K562 (cell line): Measurements from ENCODE around the gene ETS2. TPM values are rescaled to one million over a fixed set of nuclear protein-coding genes. Genes with fewer than 3 reads are reported as not detected.

Experiments
- CBX5 ChIP-seq: IDR thresholded peaks from 2 replicates; pipeline ENCODE4 v1.6.1; 2014; ENCODE audit warnings: low read depth, borderline replicate concordance
- CSDE1 ChIP-seq, 2 experiments: fragments of 450-650 bp; IDR thresholded peaks; 2 replicates each; pipeline ENCODE4 v1.6.1; 2016; ENCODE audit warnings: mild to moderate bottlenecking in 1 of 2
- CXXC5 ChIP-seq: fragments of 250-450 bp; sonication (Bioruptor Pico); IDR thresholded peaks from 2 replicates; pipeline ENCODE4 v1.8.0; 2022; ENCODE audit warnings: inconsistent platforms, mild to moderate bottlenecking, moderate library complexity
- E4F1 ChIP-seq: fragments of 250-450 bp; sonication (Bioruptor Pico); IDR thresholded peaks from 2 replicates; pipeline ENCODE4 v1.5.0; 2021; ENCODE audit warnings: mild to moderate bottlenecking, borderline replicate concordance
- ERF ChIP-seq: fragments of 450-650 bp; formaldehyde crosslinking; IDR thresholded peaks from 2 replicates; pipeline ENCODE4 v1.4.0; 2020; ENCODE audit warnings: mild to moderate bottlenecking, mixed read lengths
- FOSL1 ChIP-seq: fragments of 200-800 bp; sonication (Bioruptor generic); conservative IDR thresholded peaks from 2 replicates; pipeline ENCODE4 v1.6.1; 2016; ENCODE audit warnings: missing genetic modification characterization, missing compliant biosample characterization
- FOXJ2 ChIP-seq: fragments of 200-800 bp; sonication (Bioruptor generic); IDR thresholded peaks from 2 replicates; pipeline ENCODE4 v1.6.1; 2016; ENCODE audit warnings: missing genetic modification characterization, missing compliant biosample characterization
- GATA2 ChIP-seq: sonication (generic); formaldehyde crosslinking; IDR thresholded peaks from 2 replicates; pipeline ENCODE4 v1.4.0; 2020; ENCODE audit warnings: mild to moderate bottlenecking, missing genetic modification reagents
- HES1 ChIP-seq: fragments of 450-650 bp; IDR thresholded peaks from 2 replicates; pipeline ENCODE4 v1.6.1; 2016; ENCODE audit warnings: low read depth, mild to moderate bottlenecking, moderate library complexity
- KAT2B ChIP-seq: IDR thresholded peaks from one replicate; pipeline ENCODE4 v1.6.1; 2012; ENCODE audit warnings: low read depth, mild to moderate bottlenecking, control low read depth, inconsistent platforms, low read length, moderate library complexity
- LCOR ChIP-seq: sonication (generic); formaldehyde crosslinking; IDR thresholded peaks from 2 replicates; pipeline ENCODE4 v1.8.0; 2022; ENCODE audit warnings: mild to moderate bottlenecking, missing genetic modification reagents
- MYBL2 ChIP-seq, 2 experiments: fragments of 450-650 bp in 1 of 2; sonication (generic) in 1 of 2; formaldehyde crosslinking in 1 of 2; IDR thresholded peaks; 2 replicates each; pipeline versions ENCODE4 v1.6.1 to v1.8.1; 2017 to 2022; ENCODE audit warnings: borderline replicate concordance in 1 of 2, inconsistent platforms in 1 of 2, low read depth in 1 of 2, mild to moderate bottlenecking in 1 of 2, missing genetic modification reagents in 1 of 2, moderate library complexity in 1 of 2
- NR2C1 ChIP-seq, 2 experiments: fragments of 450-650 bp; IDR thresholded peaks; 2 replicates each; pipeline ENCODE4 v1.6.1; 2017; ENCODE audit warnings: mild to moderate bottlenecking in 2 of 2, antibody characterized with exemption in 1 of 2, inconsistent platforms in 1 of 2, missing compliant biosample characterization in 1 of 2, missing genetic modification characterization in 1 of 2
- RBM39 ChIP-seq: fragments of 200-400 bp; formaldehyde crosslinking; optimal IDR thresholded peaks from 2 replicates; pipeline ENCODE3; 2018; ENCODE audit warnings: low read depth, low read length
- SMAD4 ChIP-seq: fragments of 250-450 bp; sonication (Bioruptor Pico); conservative IDR thresholded peaks from 2 replicates; pipeline ENCODE4 v1.8.0; 2021; ENCODE audit warnings: inconsistent platforms, mild to moderate bottlenecking, moderate library complexity
- SOX6 ChIP-seq: fragments of 450-650 bp; IDR thresholded peaks from 2 replicates; pipeline ENCODE4 v1.6.1; 2014; ENCODE audit warnings: mild to moderate bottlenecking
- SPI1 ChIP-seq: IDR thresholded peaks from 2 replicates; pipeline ENCODE4 v1.6.1; 2011; ENCODE audit warnings: low read depth, low read length, control low read depth, borderline replicate concordance
- SRSF1 ChIP-seq: fragments of 200-400 bp; formaldehyde crosslinking; IDR thresholded peaks from 2 replicates; pipeline ENCODE4 v1.6.1; 2017; ENCODE audit warnings: mild to moderate bottlenecking, low read depth, low read length, moderate library complexity
- TFAM ChIP-seq: fragments of 250-450 bp; sonication (Bioruptor Pico); conservative IDR thresholded peaks from 2 replicates; pipeline ENCODE4 v1.5.0; 2021; ENCODE audit warnings: mild to moderate bottlenecking, moderate library complexity
- ZKSCAN8 ChIP-seq: fragments of 200-800 bp; sonication (Bioruptor generic); IDR thresholded peaks from 2 replicates; pipeline ENCODE4 v1.6.1; 2016; ENCODE audit warnings: missing genetic modification characterization, missing compliant biosample characterization
- ZNF124 ChIP-seq: sonication (generic); formaldehyde crosslinking; IDR thresholded peaks from 2 replicates; pipeline ENCODE4 v1.8.1; 2022; ENCODE audit warnings: missing genetic modification reagents
- ZNF140 ChIP-seq: fragments of 250-450 bp; sonication (Bioruptor Pico); IDR thresholded peaks from 2 replicates; pipeline ENCODE4 v1.8.0; 2021; ENCODE audit warnings: moderate library complexity, mild to moderate bottlenecking, inconsistent platforms
- ZNF174 ChIP-seq: fragments of 250-450 bp; sonication (Bioruptor Pico); IDR thresholded peaks from 2 replicates; pipeline ENCODE4 v1.4.0; 2020; ENCODE audit warnings: mild to moderate bottlenecking
- ZNF347 ChIP-seq: fragments of 450-650 bp; formaldehyde crosslinking; IDR thresholded peaks from 2 replicates; pipeline ENCODE4 v1.4.0; 2020; ENCODE audit warnings: low read depth, mild to moderate bottlenecking, moderate library complexity
- ZNF354B ChIP-seq: fragments of 250-450 bp; sonication (Bioruptor Pico); IDR thresholded peaks from 2 replicates; pipeline ENCODE4 v1.4.0; 2020
- ZNF436 ChIP-seq: fragments of 250-450, 450-650 bp; sonication (Bioruptor Pico); formaldehyde crosslinking; IDR thresholded peaks from 2 replicates; pipeline ENCODE4 v1.7.0; 2020; ENCODE audit warnings: mild to moderate bottlenecking
- polyA plus RNA-seq, 8 experiments: library from polyadenylated mRNA; depleted of rRNA in 4 of 8; stranded (reverse) in 5 of 8; unstranded in 3 of 8; fragments of >200 nt; fragmentation: Nextera tagmentation in 2 of 8; fragmentation: Illumina TruSeq in 1 of 8; extraction: Ambion mirVana in 2 of 8; extraction: Trizol in 1 of 8; gene quantifications; 2 replicates each; pipeline versions ENCODE4 v1.2.1 to v1.2.3, GENCODE V29; 2011 to 2014; ENCODE audit warnings: inconsistent platforms in 1 of 8, missing spikeins in 1 of 8
- total RNA-seq, 7 experiments: library from RNA; depleted of rRNA in 6 of 7; stranded (reverse); fragments of >200 nt in 6 of 7; fragmentation: Illumina TruSeq in 2 of 7; extraction: Trizol in 2 of 7; gene quantifications; 2 replicates each; pipeline versions ENCODE4 v1.2.1 to v1.2.3, GENCODE V29; 2011 to 2021; ENCODE audit warnings: low replicate concordance in 1 of 7
- TF ChIP-seq, protein P1 (sequence below), 3 experiments: fragments of 200-800 bp in 1 of 3; sonication (Bioruptor generic) in 1 of 3; sonication (generic) in 1 of 3; formaldehyde crosslinking in 1 of 3; IDR thresholded peaks; 2 replicates each; pipeline versions ENCODE4 v1.6.1 to v1.8.0; 2016 to 2022; ENCODE audit warnings: mild to moderate bottlenecking in 2 of 3, missing compliant biosample characterization in 2 of 3, missing genetic modification characterization in 2 of 3, missing genetic modification reagents in 1 of 3

ETS2 gene
- total and polyA plus RNA-seq, 9 of the 15 experiments (the other 6 are each of a cell fraction or from before 2014, with no cell fraction given) = 1.7 to 24.4 (median 12.2) TPM

DNA sequence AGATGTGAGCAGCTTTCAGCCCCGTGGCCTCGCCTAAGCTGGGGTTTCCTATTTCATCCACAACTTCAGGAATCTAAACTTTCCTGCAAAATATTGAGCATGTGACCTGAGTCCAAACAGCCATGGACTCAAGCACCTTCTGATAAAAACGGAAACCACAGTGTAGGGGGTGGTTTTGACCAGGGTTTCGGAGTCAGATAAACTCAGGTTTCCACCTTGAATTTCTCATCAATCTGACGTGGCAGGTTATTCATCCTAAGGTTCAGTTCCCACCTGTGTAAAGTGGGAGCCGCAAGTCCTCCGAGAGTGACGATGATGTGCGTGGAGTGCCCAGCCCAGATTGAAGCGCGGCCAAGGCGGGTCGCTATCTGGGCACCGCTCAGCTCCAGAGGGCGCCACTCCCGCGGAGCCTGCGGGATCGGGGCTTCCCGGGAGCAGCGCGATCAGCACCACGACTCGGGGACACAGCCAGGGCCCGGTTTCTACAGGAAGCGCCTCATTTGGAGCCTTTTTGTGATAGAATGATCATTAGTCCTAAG lies 871 bp upstream of the ETS2 start (continued):
- TF ChIP-seq CSDE1 (IDR thresholded peaks at IDR 0.05) (no peak), ZNF436 (CRISPR knock-in tag) (no peak), SMAD4 (no peak), ZNF140 (CRISPR knock-in tag) (no peak), FOXJ2 (tag) (no peak), TFAM (CRISPR knock-in tag) (no peak), CXXC5 (CRISPR knock-in tag) (peak; percentile 67), ZNF174 (no peak), LCOR (no peak), FOSL1 (tag) (peak; percentile 56; the same call in 1 of the 2 replicates), NR2C1 (IDR thresholded peaks at IDR 0.05) (no peak), NR2C1 (tag; IDR thresholded peaks at IDR 0.05) (no peak), KAT2B (no peak), ERF (CRISPR knock-in tag) (no peak), ZNF354B (no peak), HES1 (no peak), RBM39 (no peak), ZNF347 (CRISPR knock-in tag) (no peak), SPI1 (no peak), SOX6 (no peak), CBX5 (no peak), E4F1 (CRISPR knock-in tag) (no peak), GATA2 (CRISPR knock-in tag) (no peak), MYBL2 (IDR thresholded peaks at IDR 0.05; ENCODE audit: low read depth) (no peak), MYBL2 (CRISPR knock-in tag; IDR thresholded peaks at IDR 0.05; ENCODE audit: borderline replicate concordance) (no peak), SRSF1 (no peak), ZKSCAN8 (CRISPR knock-in tag) (no peak), ZNF124 (CRISPR knock-in tag) (no peak)
- TF ChIP-seq, protein P1, sequence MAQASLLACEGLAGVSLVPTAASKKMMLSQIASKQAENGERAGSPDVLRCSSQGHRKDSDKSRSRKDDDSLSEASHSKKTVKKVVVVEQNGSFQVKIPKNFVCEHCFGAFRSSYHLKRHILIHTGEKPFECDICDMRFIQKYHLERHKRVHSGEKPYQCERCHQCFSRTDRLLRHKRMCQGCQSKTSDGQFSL (CRISPR knock-in tag; IDR thresholded peaks at IDR 0.05) = no peak
- TF ChIP-seq, protein P1 (tag; IDR thresholded peaks at IDR 0.05) = no peak
